NB4 (cell line): ENCODE measurements around the gene ARMC5.

Experiments used
- DNase-seq: peaks from one replicate; pipeline ENCODE4 v3.0.0; 2010; ENCODE audit warnings: low read depth
- H3K4me3 ChIP-seq: one replicate; pipeline ENCODE4 v1.5.1; 2011; ENCODE audit warnings: mild to moderate bottlenecking, low read depth, low read length, moderate library complexity
- MYC ChIP-seq: IDR thresholded peaks from 2 replicates; pipeline ENCODE4 v1.6.1; 2011; ENCODE audit warnings: low read depth, low read length
- POLR2A ChIP-seq: IDR thresholded peaks from 2 replicates; pipeline ENCODE4 v1.6.1; 2011; ENCODE audit warnings: mild to moderate bottlenecking; ENCODE audit not compliant: insufficient read length; ENCODE audit errors: extremely low read depth
- TF ChIP-seq, protein P1 (sequence below): IDR thresholded peaks from 2 replicates; pipeline ENCODE4 v1.6.1; 2011; ENCODE audit warnings: low read depth, low read length
- TF ChIP-seq, protein P2 (sequence below): IDR thresholded peaks from one replicate; pipeline ENCODE4 v1.5.1; 2012; ENCODE audit warnings: low read depth, low read length

ARMC5 gene

DNA sequence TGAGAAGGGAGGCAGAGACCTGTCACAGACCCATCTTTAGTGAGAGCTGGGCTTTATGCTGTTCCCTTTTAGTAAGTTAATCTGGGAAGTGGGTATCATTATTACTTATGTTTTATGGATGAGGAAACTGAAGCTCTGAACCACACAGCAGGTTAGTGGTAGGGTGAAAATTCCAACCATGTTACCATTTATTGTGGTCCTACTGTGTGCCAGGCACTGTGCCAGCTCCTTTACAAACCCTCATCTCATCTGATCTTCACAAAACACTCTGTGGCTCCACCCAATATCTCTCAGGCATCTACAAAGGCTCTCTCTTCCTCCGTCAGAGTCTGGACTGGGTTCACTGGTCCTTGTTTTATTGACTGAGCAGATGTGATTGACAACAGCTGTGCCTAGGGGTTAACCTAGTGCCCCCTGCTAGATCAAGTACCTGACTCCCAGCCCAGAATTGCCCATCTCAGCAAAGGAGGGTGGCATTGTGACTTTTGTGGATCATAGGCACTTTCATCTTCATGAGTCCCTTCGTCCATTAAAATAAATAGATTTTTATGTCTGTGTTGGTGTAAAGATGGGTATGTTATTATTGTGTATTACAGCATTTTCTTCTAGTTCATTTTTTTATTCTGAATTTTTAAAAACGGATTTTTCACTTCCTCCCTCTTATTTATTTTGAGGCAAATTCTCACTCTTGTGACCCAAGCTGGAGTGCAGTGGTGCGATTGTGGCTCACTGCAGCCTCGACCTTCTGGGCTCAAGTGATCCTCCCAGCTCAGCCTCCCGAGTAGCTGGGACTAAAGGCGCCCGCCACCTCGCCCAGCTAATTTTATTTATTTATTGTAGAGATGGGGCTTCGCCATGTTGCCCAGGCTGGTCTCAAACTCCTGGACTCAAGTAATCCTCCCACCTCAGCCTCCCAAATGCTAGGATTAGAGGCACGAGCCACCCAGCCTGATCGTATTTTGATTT is 15.8 kb downstream of the ARMC5 start:
- DNase-seq, result no peak
- TF ChIP-seq, protein P1, sequence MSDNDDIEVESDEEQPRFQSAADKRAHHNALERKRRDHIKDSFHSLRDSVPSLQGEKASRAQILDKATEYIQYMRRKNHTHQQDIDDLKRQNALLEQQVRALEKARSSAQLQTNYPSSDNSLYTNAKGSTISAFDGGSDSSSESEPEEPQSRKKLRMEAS, result no peak
- TF ChIP-seq POLR2A (no peak), MYC (no peak)
- TF ChIP-seq, protein P2, sequence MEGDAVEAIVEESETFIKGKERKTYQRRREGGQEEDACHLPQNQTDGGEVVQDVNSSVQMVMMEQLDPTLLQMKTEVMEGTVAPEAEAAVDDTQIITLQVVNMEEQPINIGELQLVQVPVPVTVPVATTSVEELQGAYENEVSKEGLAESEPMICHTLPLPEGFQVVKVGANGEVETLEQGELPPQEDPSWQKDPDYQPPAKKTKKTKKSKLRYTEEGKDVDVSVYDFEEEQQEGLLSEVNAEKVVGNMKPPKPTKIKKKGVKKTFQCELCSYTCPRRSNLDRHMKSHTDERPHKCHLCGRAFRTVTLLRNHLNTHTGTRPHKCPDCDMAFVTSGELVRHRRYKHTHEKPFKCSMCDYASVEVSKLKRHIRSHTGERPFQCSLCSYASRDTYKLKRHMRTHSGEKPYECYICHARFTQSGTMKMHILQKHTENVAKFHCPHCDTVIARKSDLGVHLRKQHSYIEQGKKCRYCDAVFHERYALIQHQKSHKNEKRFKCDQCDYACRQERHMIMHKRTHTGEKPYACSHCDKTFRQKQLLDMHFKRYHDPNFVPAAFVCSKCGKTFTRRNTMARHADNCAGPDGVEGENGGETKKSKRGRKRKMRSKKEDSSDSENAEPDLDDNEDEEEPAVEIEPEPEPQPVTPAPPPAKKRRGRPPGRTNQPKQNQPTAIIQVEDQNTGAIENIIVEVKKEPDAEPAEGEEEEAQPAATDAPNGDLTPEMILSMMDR, result no peak
- no peak overlapping the region for H3K4me3 ChIP-seq

- no peak overlapping the region for H3K4me3 ChIP-seq
- TF ChIP-seq, protein P2, result no peak
- TF ChIP-seq MYC, result no peak
- TF ChIP-seq, protein P1, result no peak
- TF ChIP-seq POLR2A, result no peak
- peak; percentile 51 for DNase-seq
These were observed 16.6 kb downstream of the ARMC5 start for GRCh38 chr16:31475946-31476302.

DNA sequence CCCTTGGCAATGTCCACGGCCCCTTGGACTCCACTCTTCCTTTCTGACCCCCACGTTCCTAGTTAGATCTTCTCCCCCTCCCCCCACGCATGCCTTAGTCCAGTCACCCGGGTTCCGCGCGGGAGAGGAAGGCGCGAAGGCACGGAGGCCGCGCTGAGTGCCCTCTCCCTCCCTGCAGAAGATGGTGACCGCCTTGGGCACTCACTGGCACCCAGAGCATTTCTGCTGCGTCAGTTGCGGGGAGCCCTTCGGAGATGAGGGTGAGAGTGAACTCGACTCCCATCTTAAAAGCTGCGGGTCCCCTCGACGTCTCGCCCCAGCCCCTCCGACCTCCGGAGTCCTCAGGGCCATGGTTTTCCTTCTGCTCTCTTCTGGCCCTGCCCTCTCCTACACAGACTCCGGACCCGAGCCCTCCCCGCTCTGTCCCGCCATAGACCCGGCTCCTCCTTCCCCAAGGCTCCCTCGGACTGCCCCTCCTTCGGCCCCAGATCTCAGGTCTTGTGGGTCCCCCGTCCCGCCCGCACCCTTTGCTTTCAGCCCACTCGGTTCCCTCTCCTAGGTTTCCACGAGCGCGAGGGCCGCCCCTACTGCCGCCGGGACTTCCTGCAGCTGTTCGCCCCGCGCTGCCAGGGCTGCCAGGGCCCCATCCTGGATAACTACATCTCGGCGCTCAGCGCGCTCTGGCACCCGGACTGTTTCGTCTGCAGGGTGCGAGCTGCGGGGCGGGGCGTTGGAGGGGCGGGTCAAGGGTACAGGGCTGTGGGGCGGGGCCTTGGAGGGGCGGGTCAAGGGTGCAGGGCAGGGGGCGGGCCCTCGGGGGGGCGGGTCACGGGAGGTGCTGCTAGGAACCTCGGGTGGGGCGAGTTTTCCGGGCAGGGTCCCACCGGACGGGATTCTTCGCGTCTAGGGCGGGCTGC is 17.3 kb downstream of the ARMC5 start:
- H3K4me3 ChIP-seq, result peak overlapping the region; percentile 62
- TF ChIP-seq, protein P2, result no peak
- peak; percentile 43 for TF ChIP-seq POLR2A
- TF ChIP-seq MYC, result no peak
- TF ChIP-seq, protein P1, result no peak
- peak; percentile 89 for DNase-seq

DNA sequence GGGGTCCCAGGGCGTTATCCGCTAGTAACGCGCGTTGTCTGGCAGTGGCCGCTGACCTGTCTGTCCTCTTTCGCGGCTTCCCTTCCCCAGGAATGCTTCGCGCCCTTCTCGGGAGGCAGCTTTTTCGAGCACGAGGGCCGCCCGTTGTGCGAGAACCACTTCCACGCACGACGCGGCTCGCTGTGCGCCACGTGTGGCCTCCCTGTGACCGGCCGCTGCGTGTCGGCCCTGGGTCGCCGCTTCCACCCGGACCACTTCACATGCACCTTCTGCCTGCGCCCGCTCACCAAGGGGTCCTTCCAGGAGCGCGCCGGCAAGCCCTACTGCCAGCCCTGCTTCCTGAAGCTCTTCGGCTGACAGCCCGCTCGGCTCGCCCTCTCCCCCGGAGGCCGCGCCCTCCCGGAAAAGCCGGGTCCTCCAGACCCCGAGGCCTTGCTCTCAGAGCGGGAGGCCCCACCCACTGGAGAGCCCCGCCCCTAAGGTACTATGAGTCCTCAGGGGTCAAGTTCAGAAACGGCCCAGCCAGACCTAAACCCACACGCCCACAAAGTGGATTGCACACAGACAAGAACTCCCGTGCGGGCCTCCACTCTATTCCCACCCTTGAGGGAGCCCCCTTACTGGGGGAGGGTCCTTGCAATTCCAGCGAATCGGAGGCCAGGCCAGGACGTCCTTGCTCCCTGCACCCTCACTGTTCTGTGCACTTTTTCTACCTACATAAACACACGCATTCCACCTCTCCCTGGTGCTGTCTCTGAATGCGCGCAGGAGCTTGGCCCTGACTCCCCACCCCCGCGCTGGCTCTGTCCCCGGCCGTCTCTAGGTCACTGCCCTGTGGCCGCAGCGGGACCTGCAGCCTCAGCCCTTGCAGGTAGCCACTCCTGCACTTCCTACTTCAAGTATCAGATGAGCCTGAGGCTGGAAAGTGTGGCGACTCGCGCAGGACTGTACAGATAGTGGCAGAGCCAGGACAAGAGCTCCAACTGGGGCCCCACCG is 18.2 kb downstream of the ARMC5 start:
- peak overlapping the region; percentile 62 for H3K4me3 ChIP-seq
- TF ChIP-seq MYC (peak; percentile 4; the same call in 1 of the 2 replicates), POLR2A (peak; percentile 51)
- TF ChIP-seq, protein P1, result peak; percentile 51; the same call in 1 of the 2 replicates
- TF ChIP-seq, protein P2, result no peak
- DNase-seq, result peak; percentile 91
